ENCODE results near the gene ACOX3.

Gene ACOX3

GRCh38 chr4:8324640-8325239 lies 115.8 kb downstream of the ACOX3 start:
- H3K27ac ChIP-seq (ENCODE audit: extremely low read depth, low read depth, low read length): no peak overlapping the region
- H3K9me3 ChIP-seq (ENCODE audit: control insufficient read depth, insufficient read depth, low read depth, low read length): no peaks in the 10 kb centered on the region
- CTCF ChIA-PET: interaction anchor here (1.0 to 1.5 kb wide), 3 partner anchors 58 to 83 kb away, joined by 3 to 4 read pairs (median 3); no protein-coding TSS in a partner anchor
- POLR2A ChIA-PET: no interaction called here
- TF ChIP-seq ZNF654 (tag by site-specific recombination; IDR thresholded peaks at IDR 0.05; ENCODE audit: low read depth): no peak
- no peak for TF ChIP-seq ZNF112 (tag by site-specific recombination; IDR thresholded peaks at IDR 0.05)
- TF ChIP-seq ZNF791 (tag by site-specific recombination; IDR thresholded peaks at IDR 0.05): no peak
- TF ChIP-seq ZBTB1 (tag by site-specific recombination; IDR thresholded peaks at IDR 0.05): no peak
- TF ChIP-seq ZNF266 (tag by site-specific recombination; IDR thresholded peaks at IDR 0.05; ENCODE audit: low read depth): no peak
- no peak for TF ChIP-seq ZNF184 (tag by site-specific recombination; IDR thresholded peaks at IDR 0.05)
- no peak for TF ChIP-seq MYNN (tag by site-specific recombination; IDR thresholded peaks at IDR 0.05; ENCODE audit: borderline replicate concordance)
- no peak for TF ChIP-seq ZEB2 (tag by site-specific recombination; IDR thresholded peaks at IDR 0.05)
- TF ChIP-seq ZNF302 (tag by site-specific recombination; IDR thresholded peaks at IDR 0.05; ENCODE audit: low read depth): no peak
- TF ChIP-seq ZNF211 (tag by site-specific recombination; IDR thresholded peaks at IDR 0.05; ENCODE audit: low read depth): no peak
- no peak for TF ChIP-seq ZBTB20 (tag by site-specific recombination; IDR thresholded peaks at IDR 0.05)
- TF ChIP-seq ZBTB11 (tag by site-specific recombination; conservative IDR thresholded peaks at IDR 0.05; ENCODE audit: low read depth): no peak
- no peak for TF ChIP-seq MEIS1 (CRISPR knock-in tag; IDR thresholded peaks at IDR 0.05; ENCODE audit: borderline replicate concordance)
- no peaks in the 10 kb centered on the region for H3K36me3 ChIP-seq (ENCODE audit: control insufficient read depth in 2 of 2, insufficient read depth in 1 of 2, low read length in 2 of 2)
- no peaks in the 10 kb centered on the region for H3K4me1 ChIP-seq (ENCODE audit: control insufficient read depth, insufficient read depth, low read length)
- H3K4me3 ChIP-seq (ENCODE audit: low read depth, low read length): no peak overlapping the region

GRCh38 chr4:8323947-8324555 lies 116.5 kb downstream of the ACOX3 start:
- Histone ChIP-seq H3K4me3 (ENCODE audit: low read depth, low read length) (no peak overlapping the region), H3K36me3 (ENCODE audit: control insufficient read depth in 2 of 2, insufficient read depth in 1 of 2, low read length in 2 of 2) (no peaks in the 10 kb centered on the region), H3K4me1 (ENCODE audit: control insufficient read depth, insufficient read depth, low read length) (no peaks in the 10 kb centered on the region), H3K27ac (ENCODE audit: extremely low read depth, low read depth, low read length) (no peak overlapping the region), H3K9me3 (ENCODE audit: control insufficient read depth, insufficient read depth, low read depth, low read length) (no peaks in the 10 kb centered on the region)
- CTCF ChIA-PET: interaction anchor here (1.5 kb wide), 1 partner anchor 82 kb away, joined by 4 read pairs; no protein-coding TSS in a partner anchor
- no peak for TF ChIP-seq ZNF544 (tag by site-specific recombination; IDR thresholded peaks at IDR 0.05)
- TF ChIP-seq ZNF140 (tag by site-specific recombination; IDR thresholded peaks at IDR 0.05): peak; percentile 91; the same call in 1 of the 2 replicates
- no peak for TF ChIP-seq ZNF2 (tag by site-specific recombination; IDR thresholded peaks at IDR 0.05)
- POLR2A ChIA-PET: no interaction called here

GRCh38 chr4:8322794-8323704 lies 117.5 kb downstream of the ACOX3 start:
- ChIA-PET CTCF (interaction anchor here (0.6 to 0.8 kb wide), 3 partner anchors 51 to 155 kb away, joined by 3 to 4 read pairs (median 3); no protein-coding TSS in a partner anchor), POLR2A (no interaction called here)
- no peaks in the 10 kb centered on the region for H3K36me3 ChIP-seq (ENCODE audit: control insufficient read depth in 2 of 2, insufficient read depth in 1 of 2, low read length in 2 of 2)
- no peak overlapping the region for H3K27ac ChIP-seq (ENCODE audit: extremely low read depth, low read depth, low read length)
- no peak overlapping the region for H3K4me3 ChIP-seq (ENCODE audit: low read depth, low read length)
- no peaks in the 10 kb centered on the region for H3K9me3 ChIP-seq (ENCODE audit: control insufficient read depth, insufficient read depth, low read depth, low read length)
- no peak for TF ChIP-seq ZNF530 (tag by site-specific recombination; IDR thresholded peaks at IDR 0.05; ENCODE audit: low read depth)
- TF ChIP-seq ZNF112 (tag by site-specific recombination; IDR thresholded peaks at IDR 0.05): peak; percentile 62
- TF ChIP-seq ZFP69B (tag by site-specific recombination; IDR thresholded peaks at IDR 0.05): no peak
- no peaks in the 10 kb centered on the region for H3K4me1 ChIP-seq (ENCODE audit: control insufficient read depth, insufficient read depth, low read length)
